HG03039 (cell line): ENCODE measurements around the gene NUP85.
"Not testable (repeated sequence)": the region's sequence is repeated elsewhere in the genome, so short reads cannot be mapped to it uniquely, and the experiment has no call there.

Experiments
- ATAC-seq: cut with Tn5 transposase; IDR thresholded peaks from one replicate; pipeline ENCODE4 v1.9.1; 2021; ENCODE audit warnings: mild to moderate bottlenecking, moderate library complexity; ENCODE audit not compliant: unreplicated experiment

The NUP85 gene

GRCh38 chr17:75205037-75205792 is at the start of gene NUP85:
NUP85 (plus strand) TSS chr17:75205679; CDS start chr17:75205762, 83 bp downstream.
- peak; percentile 68 for ATAC-seq

GRCh38 chr17:75158480-75158879 is 47.0 kb upstream of the NUP85 start:
- ATAC-seq, result not testable (repeated sequence)

GRCh38 chr17:75159196-75160031 is 46.1 kb upstream of the NUP85 start:
- ATAC-seq, result no peak

GRCh38 chr17:75160211-75160610 is 45.3 kb upstream of the NUP85 start:
- no peak for ATAC-seq

- no peak for ATAC-seq
These were observed 42.4 kb upstream of the NUP85 start for GRCh38 chr17:75163074-75163473.

- not testable (repeated sequence) for ATAC-seq
These were observed 40.9 kb upstream of the NUP85 start for GRCh38 chr17:75164606-75165005.

GRCh38 chr17:75168998-75169397 is 36.5 kb upstream of the NUP85 start:
- ATAC-seq, result no peak

- no peak for ATAC-seq
These were observed 32.0 kb upstream of the NUP85 start for GRCh38 chr17:75173526-75173925.

GRCh38 chr17:75174996-75175395 is 30.5 kb upstream of the NUP85 start:
- no peak for ATAC-seq

- ATAC-seq, result no peak
These were observed 28.9 kb upstream of the NUP85 start for GRCh38 chr17:75176625-75177024.

GRCh38 chr17:75178453-75178852 is 27.0 kb upstream of the NUP85 start:
- ATAC-seq, result no peak

GRCh38 chr17:75181110-75181509 is 24.4 kb upstream of the NUP85 start:
- ATAC-seq, result no peak

GRCh38 chr17:75181608-75182318 is 23.7 kb upstream of the NUP85 start:
- ATAC-seq, result no peak

- ATAC-seq, result peak; percentile 22
These were observed 23.2 kb upstream of the NUP85 start for GRCh38 chr17:75182319-75182568.

GRCh38 chr17:75182569-75183436 is 22.7 kb upstream of the NUP85 start, which contains the start of gene SUMO2:
SUMO2 (minus strand) TSS chr17:75182959; CDS start chr17:75182834, 125 bp downstream.
- peak; percentile 63 for ATAC-seq

GRCh38 chr17:75183999-75184884 is 21.2 kb upstream of the NUP85 start:
- ATAC-seq, result no peak

- ATAC-seq, result no peak
These were observed 16.9 kb upstream of the NUP85 start for GRCh38 chr17:75188614-75189013.

GRCh38 chr17:75191584-75191983 is 13.9 kb upstream of the NUP85 start:
- no peak for ATAC-seq

- ATAC-seq, result no peak
These were observed 10.6 kb upstream of the NUP85 start for GRCh38 chr17:75194879-75195278.
